ENCODE measurements around the gene ICE1.
"Not testable (repeated sequence)": the region's sequence is repeated elsewhere in the genome, so short reads cannot be mapped to it uniquely, and the experiment has no call there.

The ICE1 gene

DNA sequence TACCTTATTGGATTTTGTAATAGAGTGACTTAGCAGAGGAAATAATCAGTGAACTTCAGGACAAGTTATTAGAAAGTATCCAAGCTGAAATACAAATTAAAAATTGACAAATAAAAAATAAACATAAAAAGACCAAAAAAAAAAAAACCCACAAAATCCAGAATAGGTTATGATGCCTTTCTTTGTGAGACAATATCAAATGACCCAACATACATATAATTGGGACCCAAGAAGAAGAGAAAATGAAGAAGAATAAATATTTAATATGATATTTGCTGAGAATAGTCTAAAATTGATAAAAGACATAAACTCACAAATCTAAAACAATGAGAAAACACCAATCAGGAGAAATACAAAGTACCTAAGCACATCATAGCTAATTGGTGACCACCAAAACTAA is 81.8 kb downstream of the ICE1 start:
- no peak overlapping the region for H3K9ac ChIP-seq (ENCODE audit: insufficient read length)
- H3K36me3 ChIP-seq (ENCODE audit: insufficient read depth, low read length), result no peaks in the 10 kb centered on the region
- H3K27ac ChIP-seq, result no peak overlapping the region
- DNase-seq (ENCODE audit: low read depth, low spot score), result no peak
- H3K4me3 ChIP-seq, result no peak overlapping the region
- no peak for TF ChIP-seq EZH2 (IDR thresholded peaks at IDR 0.05)
- no peak for TF ChIP-seq POLR2AphosphoS5 (IDR thresholded peaks at IDR 0.05; ENCODE audit: borderline replicate concordance, low read depth, low read length)
- no peak for TF ChIP-seq FOXP2 (optimal IDR thresholded peaks at IDR 0.05; ENCODE audit: control extremely low read depth, extremely low read length, insufficient read depth)
- no peaks in the 10 kb centered on the region for H3K9me3 ChIP-seq (ENCODE audit: low read depth, low read length)

DNA sequence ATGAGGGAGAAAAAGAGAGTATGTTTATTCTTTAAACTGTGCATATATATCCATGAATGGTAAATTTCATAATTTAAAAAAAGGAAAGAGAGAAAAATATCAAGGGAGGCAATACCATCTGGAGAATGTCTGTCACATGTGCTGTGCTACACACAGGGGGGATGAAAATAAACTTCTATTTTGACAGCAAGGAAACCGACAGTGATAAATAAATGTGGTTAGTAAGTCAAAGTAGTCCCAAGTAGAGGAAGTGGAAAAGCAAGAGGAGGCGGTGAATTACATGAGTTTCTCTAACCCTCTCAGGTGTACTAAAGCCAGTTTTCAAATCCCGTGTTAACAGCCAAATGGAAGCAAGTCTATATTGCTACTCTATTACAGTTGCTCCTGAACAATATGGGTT is 83.3 kb downstream of the ICE1 start:
- no peak for DNase-seq (ENCODE audit: low read depth, low spot score)
- H3K27ac ChIP-seq, result no peak overlapping the region
- no peak overlapping the region for H3K4me3 ChIP-seq
- H3K9ac ChIP-seq (ENCODE audit: insufficient read length), result no peak overlapping the region
- no peaks in the 10 kb centered on the region for H3K36me3 ChIP-seq (ENCODE audit: insufficient read depth, low read length)
- TF ChIP-seq EZH2 (IDR thresholded peaks at IDR 0.05) (no peak), FOXP2 (optimal IDR thresholded peaks at IDR 0.05; ENCODE audit: control extremely low read depth, extremely low read length, insufficient read depth) (no peak), POLR2AphosphoS5 (IDR thresholded peaks at IDR 0.05; ENCODE audit: borderline replicate concordance, low read depth, low read length) (no peak)
- no peaks in the 10 kb centered on the region for H3K9me3 ChIP-seq (ENCODE audit: low read depth, low read length)

DNA sequence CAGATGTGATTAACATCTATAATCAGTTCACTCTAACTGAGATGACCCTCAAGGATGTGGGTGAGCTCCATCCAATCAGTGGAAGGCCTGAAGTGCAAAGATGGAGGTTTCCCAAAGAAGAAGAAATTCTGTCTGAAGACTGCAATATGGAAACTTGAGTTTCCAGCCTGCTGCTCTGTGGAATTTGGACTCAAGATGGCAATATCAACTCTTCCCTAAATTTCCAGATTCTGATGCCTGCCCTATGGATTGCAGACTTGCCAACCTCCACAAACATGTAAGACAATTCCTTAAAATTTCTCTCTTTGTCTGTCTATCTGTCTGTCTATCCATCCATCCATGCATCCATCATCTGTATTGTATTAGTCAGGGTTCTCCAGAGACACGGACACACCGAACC is 85.9 kb downstream of the ICE1 start:
- Histone ChIP-seq H3K9ac (ENCODE audit: insufficient read length) (no peak overlapping the region), H3K27ac (no peak overlapping the region), H3K9me3 (ENCODE audit: low read depth, low read length) (no peaks in the 10 kb centered on the region), H3K4me3 (no peak overlapping the region), H3K36me3 (ENCODE audit: insufficient read depth, low read length) (no peaks in the 10 kb centered on the region)
- DNase-seq (ENCODE audit: low read depth, low spot score), result no peak
- TF ChIP-seq EZH2 (IDR thresholded peaks at IDR 0.05) (no peak), POLR2AphosphoS5 (IDR thresholded peaks at IDR 0.05; ENCODE audit: borderline replicate concordance, low read depth, low read length) (no peak), FOXP2 (optimal IDR thresholded peaks at IDR 0.05; ENCODE audit: control extremely low read depth, extremely low read length, insufficient read depth) (no peak)

DNA sequence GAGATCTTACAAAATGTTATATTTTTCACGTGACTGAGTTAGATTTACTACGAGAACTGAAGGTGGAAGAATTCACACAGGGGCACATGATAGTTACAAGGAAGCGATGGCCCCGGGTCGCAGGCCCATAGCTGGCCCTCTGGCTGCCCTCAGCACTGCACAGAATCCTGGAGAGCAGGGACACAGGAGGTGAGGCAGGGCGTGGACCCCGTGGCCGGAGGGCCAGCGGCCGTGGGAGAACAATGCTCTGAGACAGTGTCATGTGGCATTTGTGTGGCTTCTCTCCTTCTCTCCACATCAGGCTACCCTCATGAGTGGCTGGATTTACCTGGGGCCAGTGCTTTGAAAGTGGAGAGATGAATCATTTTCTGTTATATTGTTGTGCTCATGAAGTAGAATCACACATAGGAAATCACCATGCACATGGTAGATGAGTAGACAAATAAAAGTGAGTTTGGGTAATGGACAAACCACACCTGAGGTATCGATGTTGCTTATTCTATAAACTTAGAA is 89.5 kb downstream of the ICE1 start:
- Histone ChIP-seq H3K4me3 (no peak overlapping the region), H3K27ac (no peak overlapping the region), H3K9me3 (ENCODE audit: low read depth, low read length) (no peaks in the 10 kb centered on the region), H3K9ac (ENCODE audit: insufficient read length) (no peak overlapping the region), H3K36me3 (ENCODE audit: insufficient read depth, low read length) (no peaks in the 10 kb centered on the region)
- DNase-seq (ENCODE audit: low read depth, low spot score), result no peak
- TF ChIP-seq POLR2AphosphoS5 (IDR thresholded peaks at IDR 0.05; ENCODE audit: borderline replicate concordance, low read depth, low read length) (no peak), FOXP2 (optimal IDR thresholded peaks at IDR 0.05; ENCODE audit: control extremely low read depth, extremely low read length, insufficient read depth) (no peak), EZH2 (IDR thresholded peaks at IDR 0.05) (no peak)

DNA sequence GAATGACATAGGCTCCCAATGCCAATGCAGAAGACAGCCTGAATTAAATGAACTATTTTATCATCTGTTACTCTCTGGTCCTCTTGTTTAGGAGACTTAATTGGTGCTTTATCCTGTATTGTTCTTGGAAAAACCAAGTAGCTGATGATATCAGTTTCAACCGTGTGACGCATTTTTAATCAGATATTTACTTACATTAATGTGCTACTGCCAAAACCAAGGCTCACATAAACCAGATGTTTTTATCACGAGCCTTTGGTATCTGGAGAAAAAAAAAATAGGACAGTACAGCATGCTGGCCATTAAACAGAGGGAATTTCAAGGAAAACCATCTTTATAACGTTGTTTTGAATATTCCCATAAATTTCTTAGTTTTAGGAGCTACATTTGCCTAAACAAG is 90.1 kb downstream of the ICE1 start:
- DNase-seq (ENCODE audit: low read depth, low spot score), result no peak
- H3K9ac ChIP-seq (ENCODE audit: insufficient read length), result no peak overlapping the region
- TF ChIP-seq FOXP2 (optimal IDR thresholded peaks at IDR 0.05; ENCODE audit: control extremely low read depth, extremely low read length, insufficient read depth) (no peak), POLR2AphosphoS5 (IDR thresholded peaks at IDR 0.05; ENCODE audit: borderline replicate concordance, low read depth, low read length) (no peak), EZH2 (IDR thresholded peaks at IDR 0.05) (no peak)

DNA sequence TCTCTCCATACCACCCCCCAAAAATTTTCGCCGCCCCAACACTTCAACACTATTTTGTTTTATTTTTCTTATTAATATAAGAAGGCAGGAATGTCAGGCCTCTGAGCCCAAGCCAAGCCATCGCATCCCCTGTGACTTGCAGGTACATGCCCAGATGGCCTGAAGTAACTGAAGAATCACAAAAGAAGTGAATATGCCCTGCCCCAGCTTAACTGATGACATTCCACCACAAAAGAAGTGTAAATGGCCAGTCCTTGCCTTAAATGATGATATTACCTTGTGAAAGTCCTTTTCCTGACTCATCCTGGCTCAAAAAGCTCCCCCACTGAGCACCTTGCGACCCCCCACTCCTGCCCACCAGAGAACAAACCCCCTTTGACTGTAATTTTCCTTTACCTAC is 98.1 kb downstream of the ICE1 start:
- H3K36me3 ChIP-seq (ENCODE audit: insufficient read depth, low read length); H3K9me3 ChIP-seq (ENCODE audit: low read depth, low read length); H3K9ac ChIP-seq (ENCODE audit: insufficient read length); DNase-seq (ENCODE audit: low read depth, low spot score); H3K27ac ChIP-seq; H3K4me3 ChIP-seq: not testable (repeated sequence)

More for the DNA sequence above, 90.1 kb downstream of the ICE1 start:
- Histone ChIP-seq H3K36me3 (ENCODE audit: insufficient read depth, low read length) (no peaks in the 10 kb centered on the region), H3K27ac (no peak overlapping the region), H3K4me3 (no peak overlapping the region), H3K9me3 (ENCODE audit: low read depth, low read length) (no peaks in the 10 kb centered on the region)

DNA sequence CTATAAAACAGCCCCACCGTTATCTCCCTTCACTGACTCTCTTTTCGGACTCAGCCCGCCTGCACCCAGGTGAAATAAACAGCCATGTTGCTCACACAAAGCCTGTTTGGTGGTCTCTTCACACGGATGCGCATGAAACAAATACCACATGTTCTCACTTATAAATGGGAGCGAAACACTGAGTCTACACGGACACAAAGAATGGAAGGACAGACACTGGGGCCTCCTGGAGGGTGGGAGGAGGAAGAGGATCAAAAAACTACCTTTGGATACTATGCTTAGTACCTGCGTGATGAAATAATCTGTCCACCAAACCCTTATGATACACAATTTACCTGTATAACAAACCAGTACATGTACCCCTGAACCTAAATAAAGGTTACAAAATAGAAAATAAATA is 98.6 kb downstream of the ICE1 start:
- no peaks in the 10 kb centered on the region for H3K36me3 ChIP-seq (ENCODE audit: insufficient read depth, low read length)
- H3K9me3 ChIP-seq (ENCODE audit: low read depth, low read length), result no peaks in the 10 kb centered on the region
- TF ChIP-seq POLR2AphosphoS5 (IDR thresholded peaks at IDR 0.05; ENCODE audit: borderline replicate concordance, low read depth, low read length) (no peak), EZH2 (IDR thresholded peaks at IDR 0.05) (no peak), FOXP2 (optimal IDR thresholded peaks at IDR 0.05; ENCODE audit: control extremely low read depth, extremely low read length, insufficient read depth) (no peak)
- H3K27ac ChIP-seq, result no peak overlapping the region
- no peak overlapping the region for H3K4me3 ChIP-seq
- H3K9ac ChIP-seq (ENCODE audit: insufficient read length), result no peak overlapping the region
- no peak for DNase-seq (ENCODE audit: low read depth, low spot score)

DNA sequence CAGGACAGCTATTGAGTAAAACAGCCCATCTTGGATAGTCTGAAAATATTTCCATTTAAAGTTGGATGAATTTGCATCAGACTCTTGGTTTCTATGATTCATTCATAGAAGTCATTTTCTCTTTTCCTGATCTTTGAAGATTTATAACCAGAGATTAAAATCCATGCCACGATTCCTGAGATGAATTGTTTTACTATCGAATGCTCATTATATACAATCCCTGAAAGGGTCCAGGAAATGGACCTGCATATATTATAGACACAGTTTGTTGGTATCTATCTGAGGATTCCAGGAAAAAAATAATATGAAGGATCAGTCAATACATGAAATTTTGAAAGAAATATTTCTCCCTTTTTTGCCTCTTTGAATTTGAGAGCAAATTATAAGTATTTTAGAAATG is 99.0 kb downstream of the ICE1 start:
- TF ChIP-seq FOXP2 (optimal IDR thresholded peaks at IDR 0.05; ENCODE audit: control extremely low read depth, extremely low read length, insufficient read depth) (no peak), EZH2 (IDR thresholded peaks at IDR 0.05) (no peak), POLR2AphosphoS5 (IDR thresholded peaks at IDR 0.05; ENCODE audit: borderline replicate concordance, low read depth, low read length) (no peak)
- no peak overlapping the region for H3K27ac ChIP-seq
- H3K9ac ChIP-seq (ENCODE audit: insufficient read length), result no peak overlapping the region
- H3K4me3 ChIP-seq, result no peak overlapping the region
- DNase-seq (ENCODE audit: low read depth, low spot score), result no peak
- H3K9me3 ChIP-seq (ENCODE audit: low read depth, low read length), result no peaks in the 10 kb centered on the region
- no peaks in the 10 kb centered on the region for H3K36me3 ChIP-seq (ENCODE audit: insufficient read depth, low read length)

DNA sequence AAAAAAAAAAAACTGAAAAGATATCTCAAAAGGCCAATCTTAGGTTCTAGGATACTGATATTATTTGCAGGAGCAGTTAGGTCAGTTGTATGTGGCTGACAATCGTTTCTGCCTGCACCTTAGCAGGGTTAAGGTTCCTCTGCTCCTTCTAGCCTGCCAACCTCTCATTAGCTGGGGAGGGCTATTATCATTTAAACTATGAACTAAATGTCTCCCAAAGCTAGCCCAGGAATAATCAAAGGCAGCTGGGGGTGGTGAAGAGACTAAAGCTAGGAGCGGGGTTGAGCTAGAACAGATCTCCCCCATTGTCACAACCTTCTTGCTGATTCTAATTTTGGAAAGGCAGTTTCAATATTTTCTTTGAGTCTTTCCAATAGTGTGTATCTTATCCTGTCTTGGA is 99.9 kb downstream of the ICE1 start:
- DNase-seq (ENCODE audit: low read depth, low spot score), result no peak
- Histone ChIP-seq H3K27ac (no peak overlapping the region), H3K9ac (ENCODE audit: insufficient read length) (no peak overlapping the region), H3K36me3 (ENCODE audit: insufficient read depth, low read length) (no peaks in the 10 kb centered on the region), H3K4me3 (no peak overlapping the region), H3K9me3 (ENCODE audit: low read depth, low read length) (no peaks in the 10 kb centered on the region)
- TF ChIP-seq EZH2 (IDR thresholded peaks at IDR 0.05) (no peak), POLR2AphosphoS5 (IDR thresholded peaks at IDR 0.05; ENCODE audit: borderline replicate concordance, low read depth, low read length) (no peak), FOXP2 (optimal IDR thresholded peaks at IDR 0.05; ENCODE audit: control extremely low read depth, extremely low read length, insufficient read depth) (no peak)

Measured in SK-N-MC (cell line).